Naive thymus-derived CD4-positive, alpha-beta T cell (primary cell): ENCODE data around the gene LGALS4. TPM values are rescaled to one million over a fixed set of nuclear protein-coding genes. Genes with fewer than 3 reads are reported as not detected.

Experiments used
- ATAC-seq: fragments of 150-1000 bp; cut with Tn5 transposase; 2 replicates; pipeline ENCODE4 v1.10.0; 2021; ENCODE audit warnings: mild to moderate bottlenecking, moderate library complexity
- CTCF ChIA-PET: fragments of 350-600 bp; sonication (Branson Sonifier 250); formaldehyde crosslinking; loops from one replicate; lab custom pipeline; 2021; ENCODE audit warnings: antibody characterized with exemption; lab: Charles Lee
- POLR2A ChIA-PET: fragments of 350-600 bp; sonication (Branson Sonifier 250); formaldehyde crosslinking; loops from one replicate; lab custom pipeline; 2021; ENCODE audit warnings: antibody characterized with exemption, inconsistent platforms; lab: Charles Lee
- DNase-seq, 9 donors: peaks; one replicate each; pipeline versions ENCODE4 v3.0.0 to v3.0.0-alpha.2; 2020 to 2022; ENCODE audit warnings: mixed read lengths in 1 of 9
- H3K27ac ChIP-seq: one replicate; pipeline ENCODE4 v1.7.0; 2013; ENCODE audit warnings: mild to moderate bottlenecking, low read depth, low read length, moderate library complexity
- H3K27me3 ChIP-seq, 2 donors: one replicate each; pipeline ENCODE4 v1.7.0; 2013; ENCODE audit warnings: low read length in 2 of 2, mild to moderate bottlenecking in 2 of 2, moderate library complexity in 2 of 2; ENCODE audit not compliant: control insufficient read depth in 2 of 2, insufficient read depth in 2 of 2
- H3K36me3 ChIP-seq, 3 experiments: 1 replicate in 2 of 3; 2 replicates in 1 of 3; pipeline ENCODE4 v1.7.0; 2013; ENCODE audit warnings: low read length in 3 of 3, mild to moderate bottlenecking in 3 of 3, moderate library complexity in 1 of 3; ENCODE audit not compliant: insufficient read depth in 3 of 3, control insufficient read depth in 2 of 3
- H3K4me1 ChIP-seq, 2 donors: one replicate each; pipeline ENCODE4 v1.7.0; 2013; ENCODE audit warnings: low read length in 2 of 2, mild to moderate bottlenecking in 2 of 2, moderate library complexity in 1 of 2; ENCODE audit not compliant: control insufficient read depth in 2 of 2, insufficient read depth in 2 of 2
- H3K4me3 ChIP-seq: 2 replicates; pipeline ENCODE4 v1.7.0; 2013; ENCODE audit warnings: mild to moderate bottlenecking, low read length
- H3K9me3 ChIP-seq, 3 experiments: 1 replicate in 2 of 3; 2 replicates in 1 of 3; pipeline ENCODE4 v1.7.0; 2013; ENCODE audit warnings: low read length in 3 of 3; ENCODE audit not compliant: control insufficient read depth in 2 of 3
- H3K27ac Mint-ChIP-seq, 9 donors: one replicate each; pipeline ENCODE4 v1.8.0; 2020 to 2022; ENCODE audit warnings: mixed read lengths in 9 of 9, mild to moderate bottlenecking in 8 of 9, moderate library complexity in 5 of 9, inconsistent platforms in 2 of 9
- H3K27me3 Mint-ChIP-seq, 5 donors: one replicate each; pipeline ENCODE4 v1.8.0; 2021 to 2022; ENCODE audit warnings: mixed read lengths in 5 of 5, mild to moderate bottlenecking in 1 of 5
- H3K36me3 Mint-ChIP-seq, 5 donors: one replicate each; pipeline ENCODE4 v1.8.0; 2020 to 2022; ENCODE audit warnings: mixed read lengths in 5 of 5, mild to moderate bottlenecking in 3 of 5, inconsistent platforms in 1 of 5
- H3K4me1 Mint-ChIP-seq, 7 donors: one replicate each; pipeline ENCODE4 v1.8.0; 2020 to 2022; ENCODE audit warnings: mixed read lengths in 7 of 7, mild to moderate bottlenecking in 3 of 7, inconsistent platforms in 1 of 7
- H3K4me3 Mint-ChIP-seq, 10 donors: one replicate each; pipeline ENCODE4 v1.8.0; 2020 to 2022; ENCODE audit warnings: mild to moderate bottlenecking in 10 of 10, mixed read lengths in 10 of 10, moderate library complexity in 6 of 10, inconsistent platforms in 2 of 10
- H3K9me3 Mint-ChIP-seq, 11 donors: one replicate each; pipeline ENCODE4 v1.8.0; 2020 to 2022; ENCODE audit warnings: mixed read lengths in 11 of 11, mild to moderate bottlenecking in 4 of 11, inconsistent platforms in 1 of 11, moderate library complexity in 1 of 11
- intact Hi-C, 2 donors: fragments of 100-400 bp; cut with micrococcal nuclease; formaldehyde crosslinking; loops; one replicate each; pipeline ENCODE4 v1.15.1; 2023
- polyA plus RNA-seq, 2 donors: library from polyadenylated mRNA; unstranded; fragments of 300-500 nt; fragmentation: Illumina TruSeq; gene quantifications; one replicate each; pipeline ENCODE4 v1.2.3, GENCODE V29; 2021
- total RNA-seq, 6 experiments: library from RNA in 5 of 6; stranded (reverse) in 5 of 6; gene quantifications; 1 replicate in 5 of 6; 2 replicates in 1 of 6; pipeline ENCODE4 v1.2.3 and lab custom pipeline; 2021 to 2026

The LGALS4 gene
- total and polyA plus RNA-seq, 7 experiments from 2014 or later: 0.13 to 9.8 (median 5.0) TPM

- Mint-ChIP-seq H3K4me3 (peak overlapping the region; percentile 37 to 91 (median 67)), H3K27ac (peak overlapping the region; percentile 73 to 96 (median 90)), H3K36me3 (peaks cover 12 to 67% (median 62%) of the 10 kb centered on the region in 5 donors), H3K4me1 (peaks cover 57 to 92% (median 83%) of the 10 kb centered on the region in 7 donors), H3K27me3 (no peaks in the 10 kb centered on the region), H3K9me3 (peaks cover 0 to 18% (median 0%) of the 10 kb centered on the region in 11 donors)
- DNase-seq: no peak
- intact Hi-C loops: no loop called here
- ChIA-PET POLR2A (interaction anchor here (0.8 to 11.2 kb wide), 4 partner anchors 9 to 27 kb away, joined by 4 to 317 read pairs (median 10); partner anchors contain the start of genes ECH1 and RINL), CTCF (interaction anchor here (0.6 kb wide), 1 partner anchor 25 kb away, joined by 3 read pairs; no protein-coding TSS in a partner anchor)
- H3K27me3 ChIP-seq: no peaks in the 10 kb centered on the region
- no peaks in the 10 kb centered on the region for H3K9me3 ChIP-seq
- ATAC-seq: no peak
- H3K27ac ChIP-seq: peak overlapping the region; percentile 67
- peaks cover 58 to 78% of the 10 kb centered on the region in 2 donors for H3K4me1 ChIP-seq
- H3K36me3 ChIP-seq: peaks cover 58 to 88% (median 69%) of the 10 kb centered on the region in 3 experiments
- no peak overlapping the region for H3K4me3 ChIP-seq
Observed at GRCh38 chr19:38844093-38844686, 31.4 kb upstream of the LGALS4 start.

GRCh38 chr19:38843175-38843758 is 30.5 kb upstream of the LGALS4 start:
- H3K4me1 ChIP-seq: peaks cover 52 to 72% of the 10 kb centered on the region in 2 donors
- ATAC-seq (no peak), DNase-seq (no peak)
- Mint-ChIP-seq H3K4me3 (peak overlapping the region; percentile 25 to 93 (median 78)), H3K27me3 (no peaks in the 10 kb centered on the region), H3K9me3 (peaks cover 0 to 14% (median 0%) of the 10 kb centered on the region in 11 donors), H3K27ac (peak overlapping the region in 8 of 9 donors; percentile 89 to 99 (median 93)), H3K36me3 (peaks cover 8 to 67% (median 60%) of the 10 kb centered on the region in 5 donors), H3K4me1 (peaks cover 53 to 90% (median 79%) of the 10 kb centered on the region in 7 donors)
- ChIA-PET POLR2A (interaction anchor here (0.6 to 11.2 kb wide), 4 partner anchors 9 to 202 kb away, joined by 3 to 317 read pairs (median 22); partner anchors contain the start of genes ECH1 and RINL), CTCF (no interaction called here)
- no peaks in the 10 kb centered on the region for H3K27me3 ChIP-seq
- peaks cover 68 to 94% (median 78%) of the 10 kb centered on the region in 3 experiments for H3K36me3 ChIP-seq
- H3K9me3 ChIP-seq: no peaks in the 10 kb centered on the region
- intact Hi-C loops: loop anchor here in 1 of 2 donors (2.0 kb wide), 1 partner anchor 74 kb away; no protein-coding TSS in a partner anchor
- H3K4me3 ChIP-seq: peak overlapping the region; percentile 5
- H3K27ac ChIP-seq: peak overlapping the region; percentile 67

GRCh38 chr19:38842439-38843174 is 29.9 kb upstream of the LGALS4 start:
- intact Hi-C loops: loop anchor here (1.0 to 2.0 kb wide), 4 partner anchors 8 to 74 kb away; partner anchors contain the start of gene ECH1 (in 1 of the 2)
- Histone ChIP-seq H3K9me3 (no peaks in the 10 kb centered on the region), H3K4me1 (peaks cover 45 to 66% of the 10 kb centered on the region in 2 donors), H3K36me3 (peaks cover 74 to 94% (median 85%) of the 10 kb centered on the region in 3 experiments), H3K4me3 (peak overlapping the region; percentile 24), H3K27ac (peak overlapping the region; percentile 67), H3K27me3 (no peaks in the 10 kb centered on the region)
- Mint-ChIP-seq H3K36me3 (peaks cover 8 to 63% (median 55%) of the 10 kb centered on the region in 5 donors), H3K4me1 (peaks cover 50 to 83% (median 73%) of the 10 kb centered on the region in 7 donors), H3K9me3 (peaks cover 0 to 14% (median 0%) of the 10 kb centered on the region in 11 donors), H3K27ac (peak overlapping the region; percentile 89 to 99 (median 92)), H3K4me3 (peak overlapping the region; percentile 67 to 93 (median 83)), H3K27me3 (no peaks in the 10 kb centered on the region)
- DNase-seq: peak in 6 of 9 donors; percentile 57 to 80 (median 76)
- CTCF ChIA-PET: interaction anchor here (1.0 to 1.6 kb wide), 8 partner anchors 8 to 69 kb away, joined by 3 to 15 read pairs (median 7); partner anchors contain the start of genes ECH1 and RINL
- POLR2A ChIA-PET: interaction anchor here (0.6 to 2.8 kb wide), 16 partner anchors 9 to 562 kb away, joined by 3 to 33 read pairs (median 4); partner anchors contain the start of gene ECH1
- peak; percentile 80 for ATAC-seq

- Mint-ChIP-seq H3K27me3 (no peaks in the 10 kb centered on the region), H3K27ac (peak overlapping the region; percentile 89 to 99 (median 92)), H3K36me3 (peaks cover 8 to 66% (median 57%) of the 10 kb centered on the region in 5 donors), H3K4me3 (peak overlapping the region; percentile 67 to 93 (median 83)), H3K4me1 (peaks cover 49 to 76% (median 67%) of the 10 kb centered on the region in 7 donors), H3K9me3 (peaks cover 0 to 16% (median 0%) of the 10 kb centered on the region in 11 donors)
- peak overlapping the region; percentile 25 for H3K4me3 ChIP-seq
- H3K27me3 ChIP-seq: no peaks in the 10 kb centered on the region
- peak overlapping the region; percentile 67 for H3K27ac ChIP-seq
- H3K9me3 ChIP-seq: no peaks in the 10 kb centered on the region
- peaks cover 76 to 94% (median 86%) of the 10 kb centered on the region in 3 experiments for H3K36me3 ChIP-seq
- H3K4me1 ChIP-seq: peaks cover 38 to 59% of the 10 kb centered on the region in 2 donors
- ATAC-seq (peak; percentile 70), DNase-seq (peak in 7 of 9 donors; percentile 68 to 80 (median 75))
- POLR2A ChIA-PET: interaction anchor here (0.6 to 2.8 kb wide), 13 partner anchors 8 to 191 kb away, joined by 3 to 33 read pairs (median 4); partner anchors contain the start of gene ECH1
- CTCF ChIA-PET: interaction anchor here (1.0 to 1.6 kb wide), 8 partner anchors 9 to 68 kb away, joined by 3 to 15 read pairs (median 7); partner anchors contain the start of genes ECH1 and RINL
- intact Hi-C loops: loop anchor here (1.0 to 2.0 kb wide), 4 partner anchors 8 to 73 kb away; partner anchors contain the start of gene ECH1 (in 1 of the 2)
Observed at GRCh38 chr19:38841787-38842438, 29.2 kb upstream of the LGALS4 start.

GRCh38 chr19:38841180-38841766 is 28.5 kb upstream of the LGALS4 start:
- H3K36me3 Mint-ChIP-seq: peaks cover 8 to 68% (median 60%) of the 10 kb centered on the region in 5 donors
- Histone ChIP-seq H3K4me3 (peak overlapping the region; percentile 25), H3K27me3 (no peaks in the 10 kb centered on the region), H3K9me3 (no peaks in the 10 kb centered on the region), H3K4me1 (peaks cover 37 to 54% of the 10 kb centered on the region in 2 donors), H3K27ac (peak overlapping the region; percentile 67), H3K36me3 (peaks cover 78 to 93% (median 88%) of the 10 kb centered on the region in 3 experiments)
- intact Hi-C loops: no loop called here
- peaks cover 48 to 72% (median 65%) of the 10 kb centered on the region in 7 donors for H3K4me1 Mint-ChIP-seq
- ATAC-seq (no peak), DNase-seq (no peak)
- H3K9me3 Mint-ChIP-seq: peaks cover 0 to 17% (median 0%) of the 10 kb centered on the region in 11 donors
- peak overlapping the region; percentile 67 to 93 (median 83) for H3K4me3 Mint-ChIP-seq
- H3K27ac Mint-ChIP-seq: peak overlapping the region; percentile 84 to 99 (median 92)
- CTCF ChIA-PET: interaction anchor here (0.6 to 1.6 kb wide), 5 partner anchors 9 to 72 kb away, joined by 3 to 15 read pairs (median 3); partner anchors contain the start of gene ECH1
- POLR2A ChIA-PET: interaction anchor here (0.9 to 2.8 kb wide), 10 partner anchors 8 to 222 kb away, joined by 3 to 33 read pairs (median 5); partner anchors contain the start of genes ECH1, EIF3K, HNRNPL and NFKBIB
- no peaks in the 10 kb centered on the region for H3K27me3 Mint-ChIP-seq
